Neutrophil (primary cell): Measurements from ENCODE around the gene VPS50.
"Not testable (repeated sequence)": the region's sequence is repeated elsewhere in the genome, so short reads cannot be mapped to it uniquely, and the experiment has no call there.

Experiments used
- H3K27ac ChIP-seq: fragments of 200-600 bp; sonication (generic); 2 replicates; pipeline ENCODE4 v1.5.1; 2016; ENCODE audit warnings: mild to moderate bottlenecking, moderate library complexity
- H3K27me3 ChIP-seq: fragments of 200-600 bp; sonication (generic); 2 replicates; pipeline ENCODE4 v1.6.0; 2016; ENCODE audit warnings: mild to moderate bottlenecking
- H3K36me3 ChIP-seq: fragments of 200-600 bp; sonication (generic); 2 replicates; pipeline ENCODE4 v1.5.1; 2017
- H3K4me1 ChIP-seq, 2 experiments: fragments of 200-600 bp in 1 of 2; sonication (generic) in 1 of 2; 1 replicate in 1 of 2; 2 replicates in 1 of 2; pipeline versions ENCODE4 v1.5.1 to v1.6.1; 2013 to 2016; ENCODE audit warnings: low read depth in 1 of 2, low read length in 1 of 2, mild to moderate bottlenecking in 1 of 2, moderate library complexity in 1 of 2; ENCODE audit not compliant: control insufficient read depth in 1 of 2, insufficient read depth in 1 of 2
- H3K4me3 ChIP-seq, 2 experiments: fragments of 200-600 bp in 1 of 2; sonication (generic) in 1 of 2; 1 replicate in 1 of 2; 2 replicates in 1 of 2; pipeline ENCODE4 v1.5.1; 2013 to 2016; ENCODE audit warnings: low read depth in 1 of 2, low read length in 1 of 2, mild to moderate bottlenecking in 1 of 2, moderate library complexity in 1 of 2
- H3K9me3 ChIP-seq: fragments of 200-600 bp; sonication (generic); 2 replicates; pipeline ENCODE4 v1.5.1; 2016
- CTCF ChIP-seq: fragments of 200-600 bp; sonication (generic); IDR thresholded peaks from 2 replicates; pipeline ENCODE4 v1.5.1; 2016; ENCODE audit warnings: antibody characterized with exemption

VPS50 gene

GRCh38 chr7:93315896-93316295 lies 83.7 kb downstream of the VPS50 start:
- Histone ChIP-seq H3K27me3 (no peaks in the 10 kb centered on the region), H3K27ac (no peak overlapping the region), H3K9me3 (no peaks in the 10 kb centered on the region), H3K36me3 (peaks cover 4% of the 10 kb centered on the region), H3K4me1 (no peaks in the 10 kb centered on the region), H3K4me3 (no peak overlapping the region)
- no peak for TF ChIP-seq CTCF

- Histone ChIP-seq H3K9me3 (no peaks in the 10 kb centered on the region), H3K4me1 (no peaks in the 10 kb centered on the region), H3K27ac (no peak overlapping the region), H3K36me3 (peaks cover 4% of the 10 kb centered on the region), H3K27me3 (no peaks in the 10 kb centered on the region), H3K4me3 (no peak overlapping the region)
- TF ChIP-seq CTCF, result no peak
Observed at GRCh38 chr7:93316730-93317129, 84.6 kb downstream of the VPS50 start.

- Histone ChIP-seq H3K27me3 (no peaks in the 10 kb centered on the region), H3K36me3 (no peaks in the 10 kb centered on the region), H3K9me3 (no peaks in the 10 kb centered on the region), H3K4me1 (no peaks in the 10 kb centered on the region), H3K4me3 (no peak overlapping the region), H3K27ac (no peak overlapping the region)
- TF ChIP-seq CTCF, result no peak
Observed at GRCh38 chr7:93320887-93321286, 88.7 kb downstream of the VPS50 start.

GRCh38 chr7:93326291-93326690 lies 94.1 kb downstream of the VPS50 start:
- H3K4me3 ChIP-seq, H3K9me3 ChIP-seq, H3K27ac ChIP-seq, H3K36me3 ChIP-seq, H3K27me3 ChIP-seq, H3K4me1 ChIP-seq: not testable (repeated sequence)

GRCh38 chr7:93327006-93327633 lies 95.0 kb downstream of the VPS50 start:
- H3K4me3 ChIP-seq, result no peak overlapping the region
- H3K36me3 ChIP-seq, result no peaks in the 10 kb centered on the region
- H3K4me1 ChIP-seq, result no peaks in the 10 kb centered on the region
- TF ChIP-seq CTCF, result no peak
- no peaks in the 10 kb centered on the region for H3K27me3 ChIP-seq
- H3K27ac ChIP-seq, result no peak overlapping the region
- H3K9me3 ChIP-seq, result no peaks in the 10 kb centered on the region

- Histone ChIP-seq H3K27ac (no peak overlapping the region), H3K4me3 (no peak overlapping the region), H3K4me1 (no peaks in the 10 kb centered on the region), H3K9me3 (no peaks in the 10 kb centered on the region), H3K36me3 (no peaks in the 10 kb centered on the region), H3K27me3 (no peaks in the 10 kb centered on the region)
- TF ChIP-seq CTCF, result no peak
Observed at GRCh38 chr7:93331706-93332105, 99.5 kb downstream of the VPS50 start.
